ENCODE data around the gene TBC1D22A. TPM values are rescaled to one million over a fixed set of nuclear protein-coding genes. Genes with fewer than 3 reads are reported as not detected.

The TBC1D22A gene
- total RNA-seq, 3 donors from 2014 or later: 35.6 to 51.9 (median 41.8) TPM

GRCh38 chr22:47032956-47033647, 270.7 kb downstream of the TBC1D22A start:
- DNase-seq: peak in 2 of 3 donors; percentile 35 to 40
- no peak for TF ChIP-seq CTCF (IDR thresholded peaks at IDR 0.05)

GRCh38 chr22:47033648-47034000, 271.2 kb downstream of the TBC1D22A start:
- Histone ChIP-seq H3K4me1 (ENCODE audit: low read depth) (peaks cover 15% of the 10 kb centered on the region), H3K4me3 (no peak overlapping the region), H3K9me3 (no peaks in the 10 kb centered on the region), H3K36me3 (ENCODE audit: low read depth) (no peaks in the 10 kb centered on the region)
- DNase-seq (peak in 2 of 3 donors; percentile 35 to 42), ATAC-seq (no peak)
- no peak for TF ChIP-seq CTCF (IDR thresholded peaks at IDR 0.05)
- intact Hi-C loops (cut with DNase I, micrococcal nuclease): no loop called here

More at GRCh38 chr22:47032956-47033647, 270.7 kb downstream of the TBC1D22A start:
- intact Hi-C loops (cut with DNase I, micrococcal nuclease): no loop called here
- H3K36me3 ChIP-seq (ENCODE audit: low read depth): no peaks in the 10 kb centered on the region
- H3K4me1 ChIP-seq (ENCODE audit: low read depth): peaks cover 15% of the 10 kb centered on the region
- H3K4me3 ChIP-seq: no peak overlapping the region
- peak; percentile 80 for ATAC-seq
- no peaks in the 10 kb centered on the region for H3K9me3 ChIP-seq

- no peaks in the 10 kb centered on the region for H3K36me3 ChIP-seq (ENCODE audit: low read depth)
- peaks cover 15% of the 10 kb centered on the region for H3K4me1 ChIP-seq (ENCODE audit: low read depth)
- ATAC-seq (no peak), DNase-seq (peak in 2 of 3 donors; percentile 24 to 38)
- H3K4me3 ChIP-seq: no peak overlapping the region
- no peak for TF ChIP-seq CTCF (IDR thresholded peaks at IDR 0.05)
- no peaks in the 10 kb centered on the region for H3K9me3 ChIP-seq
- intact Hi-C loops (cut with DNase I, micrococcal nuclease): no loop called here
Observed at GRCh38 chr22:47034076-47034808, 271.8 kb downstream of the TBC1D22A start.

- Histone ChIP-seq H3K4me3 (no peak overlapping the region), H3K9me3 (no peaks in the 10 kb centered on the region), H3K36me3 (ENCODE audit: low read depth) (no peaks in the 10 kb centered on the region), H3K4me1 (ENCODE audit: low read depth) (peaks cover 15% of the 10 kb centered on the region)
- TF ChIP-seq CTCF (IDR thresholded peaks at IDR 0.05): no peak
- peak in 2 of 3 donors; percentile 26 to 38 for DNase-seq
- intact Hi-C loops (cut with DNase I, micrococcal nuclease): no loop called here
- no peak for ATAC-seq
Observed at GRCh38 chr22:47034905-47035419, 272.5 kb downstream of the TBC1D22A start.

GRCh38 chr22:47035425-47035881, 273.0 kb downstream of the TBC1D22A start:
- no peak overlapping the region for H3K4me3 ChIP-seq
- H3K36me3 ChIP-seq (ENCODE audit: low read depth): no peaks in the 10 kb centered on the region
- H3K9me3 ChIP-seq: no peaks in the 10 kb centered on the region
- TF ChIP-seq CTCF (IDR thresholded peaks at IDR 0.05): no peak
- peaks cover 15% of the 10 kb centered on the region for H3K4me1 ChIP-seq (ENCODE audit: low read depth)
- DNase-seq (peak in 2 of 3 donors; percentile 21 to 37), ATAC-seq (no peak)
- intact Hi-C loops (cut with DNase I, micrococcal nuclease): no loop called here
